Endothelial cell of umbilical vein (primary cell): ENCODE measurements around the gene FBXW11. TPM values are rescaled to one million over a fixed set of nuclear protein-coding genes. Genes with fewer than 3 reads are reported as not detected.

Experiments used
- BruUV-seq: library from RNA; stranded (reverse); fragments of 400-500 nt; replicated peaks from 2 replicates; lab custom pipeline; 2021; lab: Mats Ljungman, UMichigan
- CTCF ChIA-PET: fragments of 300-600, 350-600 bp; sonication (Branson Sonifier 250); formaldehyde crosslinking; loops from one replicate; lab custom pipeline; 2021; ENCODE audit warnings: antibody characterized with exemption, inconsistent platforms; lab: Charles Lee
- POLR2A ChIA-PET: fragments of 300-600, 350-600 bp; sonication (Branson Sonifier 250); formaldehyde crosslinking; loops from one replicate; lab custom pipeline; 2021; ENCODE audit warnings: antibody characterized with exemption, inconsistent platforms; lab: Charles Lee
- DNase-seq: peaks from one replicate; pipeline ENCODE4 v3.0.0-alpha.2; 2011; ENCODE audit warnings: low read depth, low spot score
- FAIRE-seq: peaks from 2 replicates; lab custom pipeline; 2011; peaks lifted over from hg19 to GRCh38; lab: Jason Lieb, UNC
- H2AFZ ChIP-seq: 2 replicates; pipeline ENCODE4 v1.6.0; 2012; ENCODE audit warnings: low read depth, low read length, control low read depth, inconsistent platforms
- H3K27ac ChIP-seq: 2 replicates; pipeline ENCODE4 v1.5.1; 2011; ENCODE audit warnings: low read depth, mild to moderate bottlenecking, control low read depth, low read length, moderate library complexity; ENCODE audit not compliant: insufficient read depth
- H3K27me3 ChIP-seq, 2 experiments: 2 replicates each; pipeline versions ENCODE4 v1.6.0 to v1.6.1; 2011; ENCODE audit warnings: low read length in 2 of 2, mixed read lengths in 1 of 2; ENCODE audit not compliant: control insufficient read depth in 2 of 2, insufficient read depth in 2 of 2
- H3K36me3 ChIP-seq, 2 experiments: 2 replicates in 1 of 2; 3 replicates in 1 of 2; pipeline ENCODE4 v1.5.1; 2011; ENCODE audit warnings: low read length in 2 of 2, mild to moderate bottlenecking in 1 of 2, moderate library complexity in 1 of 2; ENCODE audit not compliant: control insufficient read depth in 2 of 2, insufficient read depth in 2 of 2; ENCODE audit errors: extremely low read depth in 1 of 2
- H3K4me1 ChIP-seq: 3 replicates; pipeline ENCODE4 v1.5.1; 2011; ENCODE audit warnings: mild to moderate bottlenecking, low read length; ENCODE audit not compliant: control insufficient read depth, insufficient read depth; ENCODE audit errors: extremely low read depth
- H3K4me2 ChIP-seq: 2 replicates; pipeline ENCODE4 v1.6.1; 2011; ENCODE audit warnings: low read length, control low read depth, mixed read lengths; ENCODE audit not compliant: insufficient read depth
- H3K4me3 ChIP-seq, 3 experiments: fragments of 200-600 bp in 1 of 3; sonication (generic), shearing (Covaris generic) in 1 of 3; replicated peaks in 1 of 3; 2 replicates each; pipeline ENCODE4 v1.5.1; 2011 to 2016; ENCODE audit warnings: control low read depth in 3 of 3, low read length in 3 of 3, mild to moderate bottlenecking in 2 of 3, inconsistent platforms in 1 of 3, low read depth in 1 of 3, moderate library complexity in 1 of 3; ENCODE audit not compliant: insufficient read depth in 1 of 3
- H3K79me2 ChIP-seq: 2 replicates; pipeline ENCODE4 v1.6.0; 2012; ENCODE audit warnings: low read length, inconsistent platforms; ENCODE audit not compliant: control insufficient read depth, insufficient read depth
- H3K9ac ChIP-seq: replicated peaks from 2 replicates; pipeline ENCODE3; 2011; ENCODE audit warnings: low read length, control low read depth; ENCODE audit not compliant: insufficient read depth; ENCODE audit errors: extremely low read depth
- H3K9me1 ChIP-seq: replicated peaks from 3 replicates; pipeline ENCODE4 v1.6.0; 2011; ENCODE audit warnings: mild to moderate bottlenecking, low read length; ENCODE audit not compliant: control insufficient read depth, insufficient read depth; ENCODE audit errors: extremely low read depth
- H3K9me3 ChIP-seq: replicated peaks from 2 replicates; pipeline ENCODE4 v1.5.1; 2012; ENCODE audit warnings: low read length, inconsistent platforms; ENCODE audit not compliant: control insufficient read depth, insufficient read depth
- H4K20me1 ChIP-seq: replicated peaks from 2 replicates; pipeline ENCODE3; 2011; ENCODE audit warnings: mild to moderate bottlenecking, low read length; ENCODE audit not compliant: control insufficient read depth, insufficient read depth; ENCODE audit errors: extremely low read depth
- EZH2 ChIP-seq: IDR thresholded peaks from 2 replicates; pipeline ENCODE4 v1.6.1; 2012; ENCODE audit warnings: borderline replicate concordance, low read depth, mild to moderate bottlenecking, moderate library complexity, low read length, inconsistent platforms; ENCODE audit not compliant: severe bottlenecking
- FOS ChIP-seq: IDR thresholded peaks from 2 replicates; pipeline ENCODE4 v1.6.1; 2011; ENCODE audit warnings: mild to moderate bottlenecking, low read length, moderate library complexity, borderline replicate concordance; ENCODE audit not compliant: insufficient read depth
- GATA2 ChIP-seq: IDR thresholded peaks from 2 replicates; pipeline ENCODE4 v1.7.0; 2011; ENCODE audit warnings: low read depth, mild to moderate bottlenecking, moderate library complexity, mixed read lengths, low read length; ENCODE audit not compliant: insufficient read length, insufficient read depth
- JUN ChIP-seq: IDR thresholded peaks from 2 replicates; pipeline ENCODE4 v1.6.1; 2011; ENCODE audit warnings: borderline replicate concordance, low read depth; ENCODE audit not compliant: insufficient read length, insufficient read depth
- MYC ChIP-seq: IDR thresholded peaks from one replicate; pipeline ENCODE4 v1.6.1; 2011; ENCODE audit warnings: mild to moderate bottlenecking, low read depth, low read length
- POLR2A ChIP-seq: IDR thresholded peaks from 2 replicates; pipeline ENCODE4 v1.6.1; 2012; ENCODE audit warnings: low read depth, mild to moderate bottlenecking, control low read depth, low read length
- POLR2AphosphoS5 ChIP-seq: IDR thresholded peaks from 2 replicates; pipeline ENCODE4 v1.6.1; 2012; ENCODE audit warnings: low read depth, mild to moderate bottlenecking, control low read depth, low read length, moderate library complexity; ENCODE audit not compliant: insufficient read depth
- dilution Hi-C: fragments of 300-500 bp; cut with MboI; formaldehyde crosslinking; loops from one replicate; pipeline ENCODE4 v1.15.0; 2019; ENCODE audit warnings: low sequenced_read_pairs; ENCODE audit not compliant: extremely low pct_ligation_motif_present
- intact Hi-C: fragments of 100-400 bp; cut with micrococcal nuclease; formaldehyde crosslinking; loops from one replicate; pipeline ENCODE4 v1.10.0; 2022
- polyA plus RNA-seq, 4 experiments: library from polyadenylated mRNA; depleted of rRNA in 3 of 4; stranded (reverse) in 3 of 4; unstranded in 1 of 4; fragments of >200 nt; gene quantifications; 2 replicates each; pipeline versions ENCODE4 v1.2.1 to v1.2.3, GENCODE V29; 2011 to 2012; ENCODE audit warnings: missing spikeins in 1 of 4
- total RNA-seq: library from RNA; stranded (reverse); gene quantifications from 2 replicates; pipeline ENCODE4 v1.2.3, GENCODE V29; 2021
- TF ChIP-seq, protein P1 (sequence below), 2 donors: IDR thresholded peaks; 1 replicate in 1 of 2; 2 replicates in 1 of 2; pipeline ENCODE4 v1.5.1; 2011; ENCODE audit warnings: low read length in 2 of 2, mild to moderate bottlenecking in 2 of 2, moderate library complexity in 2 of 2, control low read depth in 1 of 2, inconsistent platforms in 1 of 2, low read depth in 1 of 2; ENCODE audit not compliant: insufficient read depth in 1 of 2; ENCODE audit errors: extremely low read depth in 1 of 2
- TF ChIP-seq, protein P2 (sequence below): IDR thresholded peaks from 2 replicates; pipeline ENCODE4 v1.6.1; 2011; ENCODE audit not compliant: insufficient read depth, insufficient read length

Gene FBXW11
- total and polyA plus RNA-seq, 2 donors (not counting 3 experiments of a cell fraction or from before 2014, with no cell fraction given), result 30.7 to 44.7 TPM

DNA sequence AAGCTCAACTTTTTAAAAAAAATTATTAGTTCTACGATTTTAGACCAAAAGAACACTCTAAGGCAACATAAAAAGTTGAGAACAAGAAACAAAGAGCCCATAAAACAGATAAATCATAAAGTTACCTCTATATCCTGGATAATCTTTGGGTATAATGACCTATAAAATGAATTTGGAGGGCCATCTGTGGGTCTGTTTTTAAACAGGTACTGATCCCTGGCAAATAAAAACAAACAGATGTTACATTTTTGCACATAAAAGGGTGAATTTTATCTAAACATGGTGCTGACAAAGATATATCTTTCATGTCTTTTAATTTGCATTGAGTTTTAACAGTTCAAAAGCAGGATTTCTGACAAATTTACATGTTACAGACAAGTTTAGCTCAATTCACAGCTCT lies 107.6 kb downstream of the FBXW11 start:
- H4K20me1 ChIP-seq, result peaks cover 4% of the 10 kb centered on the region
- no peak overlapping the region for H3K4me2 ChIP-seq
- no peak overlapping the region for H2AFZ ChIP-seq
- no peaks in the 10 kb centered on the region for H3K27me3 ChIP-seq
- no peak overlapping the region for H3K4me3 ChIP-seq
- no peak for DNase-seq
- H3K36me3 ChIP-seq, result peaks cover 2 to 6% of the 10 kb centered on the region in 2 experiments
- H3K9me3 ChIP-seq, result no peaks in the 10 kb centered on the region
- H3K27ac ChIP-seq, result no peak overlapping the region
- H3K9ac ChIP-seq, result no peak overlapping the region
- no peak for TF ChIP-seq JUN
- no peak for TF ChIP-seq GATA2
- no peak for TF ChIP-seq POLR2A
- no peak for TF ChIP-seq MYC
- TF ChIP-seq POLR2AphosphoS5, result no peak
- BruUV-seq, result no TSS peak
- H3K9me1 ChIP-seq, result no peaks in the 10 kb centered on the region
- peaks cover 6% of the 10 kb centered on the region for H3K79me2 ChIP-seq
- ChIA-PET CTCF (interaction anchor here (0.6 to 2.6 kb wide), 6 partner anchors 10 to 481 kb away, joined by 3 to 20 read pairs (median 8); no protein-coding TSS in a partner anchor), POLR2A (interaction anchor here (0.6 kb wide), 1 partner anchor 11 kb away, joined by 3 read pairs; no protein-coding TSS in a partner anchor)
- dilution Hi-C loops, result no loop called here
- H3K4me1 ChIP-seq, result no peaks in the 10 kb centered on the region
- intact Hi-C loops, result no loop called here
- no peak for FAIRE-seq

DNA sequence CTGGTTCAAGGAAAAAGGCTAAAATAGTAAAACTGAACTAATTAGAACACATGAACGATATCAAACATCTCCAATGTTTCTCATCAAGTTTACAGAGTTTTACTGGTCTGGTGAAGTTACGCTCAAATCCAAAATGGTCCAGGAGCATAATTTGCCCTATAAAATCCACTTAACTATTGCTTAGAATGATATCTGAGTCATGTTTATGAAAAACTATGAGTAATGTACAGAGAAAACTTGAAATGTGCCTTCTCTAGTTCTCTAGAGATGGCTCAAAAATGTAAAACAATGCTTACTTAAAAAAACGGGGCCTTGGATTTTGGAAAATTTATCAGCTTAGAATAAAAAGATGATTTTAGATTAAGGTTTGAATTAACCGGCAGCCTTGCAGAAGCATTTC lies 108.1 kb downstream of the FBXW11 start:
- ChIA-PET POLR2A (interaction anchor here (0.6 kb wide), 1 partner anchor 10 kb away, joined by 3 read pairs; no protein-coding TSS in a partner anchor), CTCF (interaction anchor here (0.6 to 2.6 kb wide), 5 partner anchors 10 to 480 kb away, joined by 3 to 20 read pairs (median 11); no protein-coding TSS in a partner anchor)
- peaks cover 6% of the 10 kb centered on the region for H3K79me2 ChIP-seq
- H3K9me3 ChIP-seq, result no peaks in the 10 kb centered on the region
- dilution Hi-C loops, result no loop called here
- no peak overlapping the region for H3K4me3 ChIP-seq
- no peak overlapping the region for H3K27ac ChIP-seq
- no peak overlapping the region for H2AFZ ChIP-seq
- H3K4me2 ChIP-seq, result no peak overlapping the region
- no peak for DNase-seq
- no peaks in the 10 kb centered on the region for H3K27me3 ChIP-seq
- intact Hi-C loops, result no loop called here
- H3K9ac ChIP-seq, result no peak overlapping the region
- H3K4me1 ChIP-seq, result no peaks in the 10 kb centered on the region
- no peak for FAIRE-seq
- peaks cover 4% of the 10 kb centered on the region for H4K20me1 ChIP-seq
- BruUV-seq, result no TSS peak
- H3K36me3 ChIP-seq, result peaks cover 2 to 6% of the 10 kb centered on the region in 2 experiments
- no peaks in the 10 kb centered on the region for H3K9me1 ChIP-seq
- TF ChIP-seq, protein P1, sequence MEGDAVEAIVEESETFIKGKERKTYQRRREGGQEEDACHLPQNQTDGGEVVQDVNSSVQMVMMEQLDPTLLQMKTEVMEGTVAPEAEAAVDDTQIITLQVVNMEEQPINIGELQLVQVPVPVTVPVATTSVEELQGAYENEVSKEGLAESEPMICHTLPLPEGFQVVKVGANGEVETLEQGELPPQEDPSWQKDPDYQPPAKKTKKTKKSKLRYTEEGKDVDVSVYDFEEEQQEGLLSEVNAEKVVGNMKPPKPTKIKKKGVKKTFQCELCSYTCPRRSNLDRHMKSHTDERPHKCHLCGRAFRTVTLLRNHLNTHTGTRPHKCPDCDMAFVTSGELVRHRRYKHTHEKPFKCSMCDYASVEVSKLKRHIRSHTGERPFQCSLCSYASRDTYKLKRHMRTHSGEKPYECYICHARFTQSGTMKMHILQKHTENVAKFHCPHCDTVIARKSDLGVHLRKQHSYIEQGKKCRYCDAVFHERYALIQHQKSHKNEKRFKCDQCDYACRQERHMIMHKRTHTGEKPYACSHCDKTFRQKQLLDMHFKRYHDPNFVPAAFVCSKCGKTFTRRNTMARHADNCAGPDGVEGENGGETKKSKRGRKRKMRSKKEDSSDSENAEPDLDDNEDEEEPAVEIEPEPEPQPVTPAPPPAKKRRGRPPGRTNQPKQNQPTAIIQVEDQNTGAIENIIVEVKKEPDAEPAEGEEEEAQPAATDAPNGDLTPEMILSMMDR (IDR thresholded peaks at IDR 0.05; ENCODE audit: extremely low read depth in 1 of 2, insufficient read depth in 1 of 2, low read depth in 1 of 2, low read length in 2 of 2), result no peak
- TF ChIP-seq FOS (no peak), EZH2 (no peak), MYC (no peak), JUN (no peak), POLR2AphosphoS5 (no peak), GATA2 (no peak), POLR2A (no peak)
- TF ChIP-seq, protein P2, sequence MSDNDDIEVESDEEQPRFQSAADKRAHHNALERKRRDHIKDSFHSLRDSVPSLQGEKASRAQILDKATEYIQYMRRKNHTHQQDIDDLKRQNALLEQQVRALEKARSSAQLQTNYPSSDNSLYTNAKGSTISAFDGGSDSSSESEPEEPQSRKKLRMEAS, result no peak
